ENCODE data around the gene KIF1B. TPM values are rescaled to one million over a fixed set of nuclear protein-coding genes. Genes with fewer than 3 reads are reported as not detected.
"Not testable (repeated sequence)": the region's sequence is repeated elsewhere in the genome, so short reads cannot be mapped to it uniquely, and the experiment has no call there.

The KIF1B gene
- total RNA-seq, 1 donor: 8.1 TPM

- not testable (repeated sequence) for DNase-seq (ENCODE audit: low read depth in 2 of 3, low spot score in 2 of 3)
Measured at GRCh38 chr1:10418741-10419140, 208.4 kb downstream of the KIF1B start.

DNA sequence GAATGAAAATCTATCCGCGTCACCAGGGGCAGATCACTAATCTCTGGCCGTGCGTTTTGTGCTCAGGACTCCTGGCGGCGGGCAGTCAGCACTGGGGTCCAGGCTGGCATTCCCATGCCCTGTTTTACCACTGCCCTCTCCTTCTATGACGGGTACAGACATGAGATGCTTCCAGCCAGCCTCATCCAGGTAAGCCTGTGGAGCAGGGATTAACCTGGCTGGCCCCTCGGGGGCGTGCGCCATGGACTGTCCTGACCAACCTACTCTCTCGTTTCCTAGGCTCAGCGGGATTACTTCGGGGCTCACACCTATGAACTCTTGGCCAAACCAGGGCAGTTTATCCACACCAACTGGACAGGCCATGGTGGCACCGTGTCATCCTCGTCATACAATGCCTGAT, 209.0 kb downstream of the KIF1B start:
- DNase-seq (ENCODE audit: low read depth in 2 of 3, low spot score in 2 of 3): no peak

DNA sequence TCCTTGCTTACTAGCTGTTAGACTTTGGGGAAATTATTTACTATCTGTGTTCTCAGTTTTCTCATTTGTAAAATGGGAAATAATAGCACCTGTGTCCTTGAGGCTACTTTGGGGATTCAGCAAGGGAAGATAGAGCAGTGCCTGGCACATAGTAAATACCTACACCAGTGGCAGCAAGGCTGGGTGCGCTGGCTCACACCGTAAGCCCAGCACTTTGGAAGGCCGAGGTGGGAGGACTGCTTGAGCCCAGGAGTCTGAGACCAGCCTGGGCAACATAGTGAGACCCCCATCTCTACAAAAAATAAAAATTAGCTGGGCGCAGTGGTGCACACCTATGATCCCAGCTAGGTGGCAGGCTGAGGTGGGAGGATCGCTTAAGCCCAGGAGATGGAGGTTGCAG, 211.3 kb downstream of the KIF1B start:
- DNase-seq (ENCODE audit: low read depth in 2 of 3, low spot score in 2 of 3): no peak

GRCh38 chr1:10424034-10424433, 213.7 kb downstream of the KIF1B start:
- no peak for DNase-seq (ENCODE audit: low read depth in 2 of 3, low spot score in 2 of 3)

- DNase-seq (ENCODE audit: low read depth in 2 of 3, low spot score in 2 of 3): no peak
Measured at GRCh38 chr1:10424651-10425050, 214.3 kb downstream of the KIF1B start.

GRCh38 chr1:10425826-10426534, 215.6 kb downstream of the KIF1B start:
- DNase-seq (ENCODE audit: low read depth in 2 of 3, low spot score in 2 of 3): peak in 1 of 3 donors; percentile 27

- DNase-seq (ENCODE audit: low read depth in 2 of 3, low spot score in 2 of 3): not testable (repeated sequence)
Measured at GRCh38 chr1:10426535-10426848, 216.1 kb downstream of the KIF1B start.

GRCh38 chr1:10428984-10429383, 218.6 kb downstream of the KIF1B start:
- DNase-seq (ENCODE audit: low read depth in 2 of 3, low spot score in 2 of 3): no peak

- DNase-seq (ENCODE audit: low read depth in 2 of 3, low spot score in 2 of 3): peak in 2 of 3 donors; percentile 17 to 29
Measured at GRCh38 chr1:10429868-10430215, 219.5 kb downstream of the KIF1B start.

- peak; percentile 88 to 95 (median 94) for DNase-seq (ENCODE audit: low read depth in 2 of 3, low spot score in 2 of 3)
Measured at GRCh38 chr1:10430216-10431069, 220.1 kb downstream of the KIF1B start, which contains the start of gene CENPS. Gene CENPS (plus strand): TSS chr1:10430433. CDS start chr1:10430518, 85 bp downstream.

Small RNAs within 50 kb of the gene (small RNA-seq; reads per million reads assigned to genes)
- gene MIR1273D (not detected), gene RNU6-37P (not detected), gene RNU6-828P (not detected)

Other genes with a start within 250 kb of the KIF1B start
- gene RBP7, start 213.3 kb upstream of the KIF1B start, total RNA-seq: not detected
- 38.5 TPM for gene UBE4B, start 177.6 kb upstream of the KIF1B start, total RNA-seq
- gene PGD, start 188.5 kb downstream of the KIF1B start, total RNA-seq: 148 TPM
- gene CENPS, start 219.9 kb downstream of the KIF1B start, total RNA-seq: 9.4 TPM
- gene CORT, start 239.5 kb downstream of the KIF1B start, total RNA-seq: 0.27 TPM